Measurements from ENCODE around the gene NOL7. TPM values are rescaled to one million over a fixed set of nuclear protein-coding genes. Genes with fewer than 3 reads are reported as not detected.

Gene NOL7
- total and polyA plus RNA-seq, 2 experiments from 2014 or later, result 84.3 to 96.8 TPM

GRCh38 chr6:13666194-13667105 is 51.3 kb downstream of the NOL7 start:
- Histone ChIP-seq H3K9me2 (replicated peaks; ENCODE audit: insufficient read depth) (no peaks in the 10 kb centered on the region), H3K36me3 (replicated peaks; ENCODE audit: insufficient read depth, low read depth) (no peaks in the 10 kb centered on the region), H3K4me1 (ENCODE audit: insufficient read depth) (no peaks in the 10 kb centered on the region), H3K4me2 (no peak overlapping the region), H4K20me1 (ENCODE audit: insufficient read depth, poor library complexity, severe bottlenecking) (peaks cover 52% of the 10 kb centered on the region), H3K4me3 (no peak overlapping the region), H3K9me3 (ENCODE audit: low read depth) (no peaks in the 10 kb centered on the region), H3K79me2 (peaks cover 100% of the 10 kb centered on the region), H3K27ac (no peak overlapping the region), H2AFZ (no peak overlapping the region), H3K27me3 (no peaks in the 10 kb centered on the region)
- TF ChIP-seq EZH2phosphoT487 (IDR thresholded peaks at IDR 0.05; ENCODE audit: low read depth, severe bottlenecking, unreplicated experiment) (no peak), EZH2 (IDR thresholded peaks at IDR 0.05; ENCODE audit: borderline replicate concordance) (no peak), CTCF (IDR thresholded peaks at IDR 0.05; ENCODE audit: poor library complexity) (no peak)
- WGBS (ENCODE audit: low lambda C conversion rate, missing lambda C conversion rate), result 77% methylated on average over 8 of the region's 8 CpGs
- DNase-seq (ENCODE audit: low spot score), result no peak

DNA sequence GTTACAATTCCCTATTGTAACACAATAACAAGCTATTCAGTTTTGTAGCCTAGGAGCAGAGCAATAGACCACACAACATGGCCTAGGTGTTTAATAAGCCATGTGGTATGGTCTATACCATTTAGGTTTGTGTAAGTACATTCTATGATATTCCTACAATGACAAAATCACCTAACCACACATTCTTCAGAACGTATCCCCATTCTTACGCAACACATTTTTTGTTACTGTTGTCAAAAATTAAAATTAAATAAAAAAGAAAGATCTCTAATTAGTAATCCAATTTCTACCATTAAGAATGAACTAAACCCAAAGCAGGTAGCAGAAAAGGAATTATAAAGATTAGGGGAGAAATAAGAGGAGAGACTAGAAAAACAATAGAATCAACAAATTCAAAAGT is 52.5 kb downstream of the NOL7 start:
- DNase-seq (ENCODE audit: low spot score), result no peak
- Histone ChIP-seq H3K4me2 (no peak overlapping the region), H3K4me3 (no peak overlapping the region), H3K27me3 (no peaks in the 10 kb centered on the region), H3K9me3 (ENCODE audit: low read depth) (no peaks in the 10 kb centered on the region), H3K27ac (no peak overlapping the region), H4K20me1 (ENCODE audit: insufficient read depth, poor library complexity, severe bottlenecking) (peaks cover 45% of the 10 kb centered on the region), H3K79me2 (peaks cover 100% of the 10 kb centered on the region), H3K9me2 (replicated peaks; ENCODE audit: insufficient read depth) (no peaks in the 10 kb centered on the region), H2AFZ (no peak overlapping the region), H3K4me1 (ENCODE audit: insufficient read depth) (no peaks in the 10 kb centered on the region), H3K36me3 (replicated peaks; ENCODE audit: insufficient read depth, low read depth) (no peaks in the 10 kb centered on the region)
- TF ChIP-seq EZH2phosphoT487 (IDR thresholded peaks at IDR 0.05; ENCODE audit: low read depth, severe bottlenecking, unreplicated experiment), result no peak
- TF ChIP-seq CTCF (IDR thresholded peaks at IDR 0.05; ENCODE audit: poor library complexity), result no peak
- 100% methylated on average over 2 of the region's 2 CpGs for WGBS (ENCODE audit: low lambda C conversion rate, missing lambda C conversion rate)

- Histone ChIP-seq H3K9me2 (replicated peaks; ENCODE audit: insufficient read depth) (no peaks in the 10 kb centered on the region), H3K36me3 (replicated peaks; ENCODE audit: insufficient read depth, low read depth) (no peaks in the 10 kb centered on the region), H2AFZ (no peak overlapping the region), H4K20me1 (ENCODE audit: insufficient read depth, poor library complexity, severe bottlenecking) (peaks cover 39% of the 10 kb centered on the region), H3K4me2 (no peak overlapping the region), H3K4me1 (ENCODE audit: insufficient read depth) (no peaks in the 10 kb centered on the region), H3K27me3 (no peaks in the 10 kb centered on the region), H3K79me2 (peaks cover 100% of the 10 kb centered on the region), H3K4me3 (no peak overlapping the region), H3K27ac (no peak overlapping the region), H3K9me3 (ENCODE audit: low read depth) (no peaks in the 10 kb centered on the region)
- DNase-seq (ENCODE audit: low spot score), result no peak
- TF ChIP-seq EZH2phosphoT487 (IDR thresholded peaks at IDR 0.05; ENCODE audit: low read depth, severe bottlenecking, unreplicated experiment) (no peak), CTCF (IDR thresholded peaks at IDR 0.05; ENCODE audit: poor library complexity) (no peak), EZH2 (IDR thresholded peaks at IDR 0.05; ENCODE audit: borderline replicate concordance) (no peak)
- 84% methylated on average over 2 of the region's 2 CpGs for WGBS (ENCODE audit: low lambda C conversion rate, missing lambda C conversion rate)
These were observed 53.3 kb downstream of the NOL7 start for GRCh38 chr6:13668291-13668928.

Data from hepatocyte (in vitro differentiated cells).